ENCODE results near the gene MEGF6.
A peak's percentile ranks its signal among the peaks of the same experiment; 100 is the strongest.

Gene MEGF6

DNA sequence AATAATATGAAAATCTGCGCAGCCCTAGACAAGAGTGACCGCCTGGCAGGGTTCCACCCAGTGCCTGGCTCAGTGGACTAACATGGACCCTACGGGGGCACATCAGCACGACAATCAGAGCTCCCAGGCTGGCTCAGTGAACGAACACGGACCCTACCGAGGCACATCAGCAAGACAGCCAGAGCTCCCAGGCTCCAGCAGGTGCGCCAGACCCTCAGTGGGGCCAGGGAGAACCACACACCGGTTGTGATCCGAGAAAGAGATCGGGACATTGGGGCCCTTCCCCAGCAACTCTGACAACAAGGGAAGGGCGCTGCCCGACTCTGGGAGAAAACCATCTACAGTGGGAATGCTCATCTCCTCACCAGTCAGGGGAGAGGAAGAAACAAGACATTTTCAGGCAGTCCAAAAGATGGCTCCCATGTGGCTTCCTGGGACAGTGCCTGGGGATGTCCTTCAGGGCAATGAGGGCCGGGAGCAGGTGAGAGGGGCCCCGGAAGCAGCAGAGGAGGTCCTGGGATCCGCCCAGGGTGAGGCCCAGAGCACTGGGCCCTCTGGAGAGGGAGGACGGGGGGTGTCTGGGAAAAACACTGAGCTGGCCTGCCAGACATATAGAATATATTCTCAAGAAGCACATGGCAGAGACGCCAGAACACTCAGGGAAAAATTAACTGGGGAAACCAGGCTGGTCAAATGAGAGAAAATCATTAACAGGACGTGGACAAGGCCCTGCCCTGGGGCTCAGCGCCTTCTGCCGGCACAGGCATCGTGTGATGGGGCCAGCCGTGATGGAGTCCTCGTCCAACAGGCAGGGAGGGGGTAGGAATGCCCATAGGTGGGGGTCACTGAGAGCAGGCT, 152.0 kb downstream of the MEGF6 start:
- no peak for DNase-seq (ENCODE audit: low read depth in 2 of 2)

DNA sequence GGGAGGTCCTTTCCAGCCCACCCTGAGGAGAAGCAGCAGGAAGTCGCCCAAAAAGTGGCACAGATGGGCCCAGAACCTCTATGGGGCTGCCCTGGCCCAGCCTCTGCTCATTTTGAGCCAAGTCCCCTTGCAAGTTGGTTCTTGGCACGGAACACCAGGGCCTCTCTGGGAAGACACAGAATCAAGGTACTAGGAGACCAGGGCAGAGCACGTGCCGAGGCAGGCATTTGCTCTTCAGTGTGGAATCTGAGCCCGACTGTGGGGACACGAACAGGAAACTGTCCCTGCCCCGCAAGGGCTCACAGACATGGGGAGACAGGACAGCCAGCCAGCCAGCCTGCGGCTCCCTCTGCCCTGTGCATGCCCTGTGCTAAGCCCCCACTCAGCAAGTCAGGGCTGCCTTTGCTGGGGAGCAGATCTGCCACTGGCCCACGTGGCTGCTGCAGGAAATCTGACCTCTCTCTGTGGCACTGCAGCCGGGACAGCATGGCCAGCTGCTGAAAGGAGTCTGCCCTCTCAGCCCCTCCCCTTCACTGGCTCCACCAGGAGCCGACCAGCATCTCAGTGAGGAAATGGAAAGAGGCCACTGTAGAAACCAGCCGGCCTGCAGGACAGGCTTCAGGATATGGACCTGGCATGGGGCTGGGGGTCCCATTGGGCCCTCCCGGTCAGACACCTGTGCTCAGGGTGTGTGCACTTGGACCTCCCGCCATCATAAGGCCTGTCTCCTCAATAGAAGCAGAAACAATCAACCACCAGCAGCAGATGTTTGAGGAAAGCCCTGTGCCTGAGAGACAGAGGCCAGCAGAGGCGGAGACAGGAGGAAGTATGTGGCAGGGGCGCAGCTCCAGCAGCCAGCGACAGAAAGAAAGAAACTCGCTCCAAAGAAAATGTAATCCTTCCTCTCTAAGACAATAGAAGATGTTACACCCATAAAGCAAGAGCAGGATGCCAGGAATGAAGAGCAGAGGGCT, 153.1 kb downstream of the MEGF6 start:
- no peak for DNase-seq (ENCODE audit: low read depth in 2 of 2)

DNA sequence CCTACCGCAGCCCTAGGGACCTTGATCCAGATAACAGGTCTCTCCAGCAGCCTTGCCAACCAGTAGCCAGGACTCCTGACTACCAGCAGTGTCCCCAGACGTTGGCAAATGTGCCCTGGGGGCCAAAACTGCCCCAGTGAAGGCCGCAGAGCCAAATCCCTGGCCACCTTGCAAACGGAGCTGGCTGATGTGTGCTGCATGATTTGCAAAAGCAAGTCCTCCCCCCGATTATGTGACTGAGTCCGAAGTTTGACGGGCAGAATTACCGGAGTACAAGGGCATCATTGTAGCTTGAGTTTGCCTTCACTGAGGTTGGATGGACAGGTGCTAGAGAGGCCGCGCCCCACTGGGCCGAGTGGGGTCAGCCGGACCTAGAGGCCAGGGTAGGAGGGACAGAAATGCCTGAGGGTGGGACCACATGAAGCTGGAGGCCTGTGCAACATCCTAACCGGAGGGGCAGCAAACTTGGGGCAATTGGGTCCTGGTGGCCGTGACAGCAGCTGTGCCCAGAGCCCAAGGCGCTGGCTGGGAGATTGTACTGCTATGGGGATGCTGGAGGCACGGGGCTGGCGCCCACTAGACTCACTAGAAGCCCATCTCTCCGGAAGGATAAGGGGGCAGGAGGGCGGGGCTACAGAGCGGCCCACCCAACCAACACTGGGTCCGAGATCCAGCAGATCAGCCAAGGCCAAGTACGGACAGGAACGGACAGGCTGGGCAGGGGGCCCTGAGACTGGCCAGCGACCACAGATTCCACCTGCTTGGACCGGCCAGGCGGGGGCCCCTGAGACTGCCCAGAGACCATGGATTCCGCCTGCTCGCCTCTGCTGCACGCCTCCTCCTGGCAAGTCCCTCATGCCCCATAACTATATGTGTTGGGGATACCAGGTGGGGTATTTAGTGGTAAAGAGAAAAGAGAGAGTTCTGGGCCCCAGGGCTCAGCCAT, 154.1 kb downstream of the MEGF6 start:
- DNase-seq (ENCODE audit: low read depth in 2 of 2), result no peak

DNA sequence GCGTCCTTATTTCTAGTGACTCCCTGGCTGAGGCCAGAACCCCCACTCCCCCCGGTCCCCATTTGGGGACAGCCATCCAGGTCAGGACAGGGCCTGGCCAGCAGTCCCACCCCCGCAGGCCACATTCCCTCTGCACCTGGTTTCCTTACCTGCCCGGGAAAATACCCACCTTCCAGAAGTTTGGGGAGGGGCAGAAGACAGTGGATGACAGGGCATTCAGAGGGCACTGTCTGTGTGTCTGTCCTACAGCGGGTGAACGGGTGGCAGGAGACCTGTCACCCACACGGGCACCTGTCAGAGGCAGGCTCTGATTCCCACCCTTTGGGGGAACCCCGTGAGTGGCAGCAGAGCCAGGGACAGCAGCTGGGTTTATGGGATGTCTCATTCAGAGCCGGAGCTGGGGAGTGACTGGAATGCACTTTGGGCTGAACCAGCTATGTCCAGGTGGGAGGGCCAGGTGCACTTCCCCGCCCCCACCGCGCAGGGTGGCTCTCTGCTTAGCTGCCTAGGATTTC, 154.8 kb downstream of the MEGF6 start:
- DNase-seq (ENCODE audit: low read depth in 2 of 2), result no peak

DNA sequence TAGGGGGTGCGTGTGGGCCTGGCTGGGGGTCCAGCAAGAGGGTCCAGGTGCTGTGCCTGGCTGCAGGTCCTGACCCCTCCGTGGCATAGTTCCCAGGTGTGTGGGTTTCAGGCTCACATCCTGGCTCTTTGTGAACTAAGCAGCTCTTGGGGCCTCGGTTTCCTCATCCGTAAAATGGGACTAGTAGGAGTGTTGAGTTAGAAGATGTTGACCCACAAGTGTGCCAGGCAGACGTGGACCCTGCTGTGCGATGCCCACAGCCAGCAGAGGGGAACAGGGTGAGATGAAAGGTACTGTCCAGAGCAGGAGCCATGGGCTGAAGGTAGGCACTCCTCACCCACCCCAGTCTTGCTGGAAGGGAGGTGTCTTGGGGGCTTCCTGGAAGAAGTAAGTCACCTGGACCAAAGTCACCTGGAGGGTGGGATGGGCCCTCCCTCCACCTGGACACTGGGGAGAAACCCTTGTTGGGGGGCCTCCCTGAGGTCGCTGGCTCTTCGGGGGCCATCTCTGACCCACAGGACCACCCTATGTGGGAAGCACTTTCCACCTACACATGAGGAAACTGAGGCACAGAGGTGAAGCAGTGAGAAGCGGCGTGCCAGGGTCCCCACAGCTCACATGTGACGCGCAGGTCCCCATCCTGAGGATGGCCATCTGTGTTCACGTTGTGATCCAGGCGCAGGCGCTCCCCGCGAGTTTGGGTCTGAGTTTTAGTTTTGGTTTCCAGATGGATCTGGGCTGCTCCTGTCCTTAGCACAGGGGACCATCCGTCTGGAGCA, 155.4 kb downstream of the MEGF6 start:
- no peak for DNase-seq (ENCODE audit: low read depth in 2 of 2)

DNA sequence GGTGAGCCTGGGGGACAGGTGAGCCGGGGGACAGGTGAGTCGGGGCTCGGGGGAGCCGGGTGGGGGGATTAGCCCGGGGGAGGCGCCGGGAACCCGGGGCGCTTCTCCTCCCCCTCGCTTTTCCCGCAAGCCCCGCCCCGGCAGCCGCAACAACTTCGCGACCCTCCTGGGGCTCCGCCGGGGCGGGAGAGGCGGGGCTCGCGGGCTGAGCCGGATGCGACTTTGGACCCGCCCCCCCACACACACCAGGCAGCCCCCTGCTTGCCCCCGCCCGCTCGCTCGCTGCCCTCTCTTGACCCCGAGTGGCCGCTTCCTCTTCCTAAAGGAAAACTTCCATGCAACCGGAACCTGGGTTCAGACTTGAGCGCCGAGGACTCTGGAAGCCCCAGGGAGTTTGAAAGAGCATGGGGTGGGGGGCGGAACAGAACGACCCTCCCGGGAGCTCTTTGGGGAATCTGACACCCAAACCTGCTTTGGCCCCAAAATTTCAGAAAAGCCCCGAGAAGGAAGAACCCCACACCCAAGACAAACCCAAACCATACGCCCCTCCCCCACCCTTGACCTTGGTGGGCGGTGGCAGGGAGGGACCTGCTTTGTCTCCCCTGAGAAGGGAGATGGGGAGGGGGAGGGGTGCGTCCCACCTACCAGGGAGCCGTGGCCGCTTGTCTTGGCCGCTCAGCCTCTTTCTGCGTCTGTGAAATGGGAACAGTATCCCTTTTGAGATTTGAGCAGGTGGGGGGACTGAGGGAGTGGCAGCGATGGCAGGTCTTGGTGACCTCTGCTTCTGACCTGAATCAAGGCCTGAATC, 156.3 kb downstream of the MEGF6 start:
- no peak for DNase-seq (ENCODE audit: low read depth in 2 of 2)

DNA sequence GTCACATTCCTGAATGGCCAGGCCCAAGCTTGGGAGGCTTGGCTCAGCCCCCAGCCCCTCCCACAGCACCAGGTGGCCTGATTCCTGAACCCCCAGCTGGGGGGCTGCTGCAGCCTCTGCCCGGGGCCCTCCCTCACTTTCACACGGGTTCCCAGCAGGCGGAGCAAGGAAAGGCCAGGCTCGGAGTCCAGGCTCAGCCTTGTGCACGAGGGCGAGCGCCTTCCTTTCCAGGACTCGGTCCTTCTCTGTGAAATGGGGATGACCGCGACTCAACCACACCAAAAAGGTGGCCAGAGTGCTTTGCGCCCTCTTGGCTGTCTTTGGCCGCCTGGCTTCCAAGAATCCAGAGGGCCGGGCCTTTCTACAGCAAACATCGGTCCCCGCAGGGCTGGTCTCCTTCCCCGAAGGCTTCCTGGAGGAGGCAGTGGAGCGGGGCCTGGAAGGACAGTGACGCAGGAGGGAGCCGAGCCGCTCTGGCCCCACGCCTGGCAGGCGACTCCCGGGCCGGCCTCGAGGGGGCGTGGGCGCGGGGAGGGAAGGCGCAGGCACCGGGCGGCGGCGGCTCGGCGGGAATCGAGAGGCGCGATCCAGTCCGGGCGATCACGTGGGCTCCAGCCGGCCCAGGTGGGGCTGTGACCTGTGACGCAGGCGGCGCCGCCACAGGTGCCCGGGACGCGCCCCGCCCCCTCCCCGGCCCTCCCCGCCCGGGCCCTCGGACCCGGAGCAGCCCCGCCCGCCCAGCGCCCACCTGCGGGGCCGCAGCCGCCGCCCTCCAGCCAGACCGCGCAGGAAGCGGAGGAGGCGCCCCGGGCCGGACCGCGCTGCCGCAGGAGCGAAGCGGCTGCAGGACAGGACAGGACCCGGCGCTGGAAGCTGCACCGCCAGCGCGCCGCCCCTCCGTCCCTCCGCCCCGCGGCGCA, 157.2 kb downstream of the MEGF6 start, which contains the start of gene ARHGEF16:
TSS of gene ARHGEF16 (plus strand) at position 775 of the 920 bp plus-strand sequence. CDS start 8,420 bp downstream, outside the sequence.
- peak in 1 of 2 donors; percentile 10 for DNase-seq (ENCODE audit: low read depth in 2 of 2)

DNA sequence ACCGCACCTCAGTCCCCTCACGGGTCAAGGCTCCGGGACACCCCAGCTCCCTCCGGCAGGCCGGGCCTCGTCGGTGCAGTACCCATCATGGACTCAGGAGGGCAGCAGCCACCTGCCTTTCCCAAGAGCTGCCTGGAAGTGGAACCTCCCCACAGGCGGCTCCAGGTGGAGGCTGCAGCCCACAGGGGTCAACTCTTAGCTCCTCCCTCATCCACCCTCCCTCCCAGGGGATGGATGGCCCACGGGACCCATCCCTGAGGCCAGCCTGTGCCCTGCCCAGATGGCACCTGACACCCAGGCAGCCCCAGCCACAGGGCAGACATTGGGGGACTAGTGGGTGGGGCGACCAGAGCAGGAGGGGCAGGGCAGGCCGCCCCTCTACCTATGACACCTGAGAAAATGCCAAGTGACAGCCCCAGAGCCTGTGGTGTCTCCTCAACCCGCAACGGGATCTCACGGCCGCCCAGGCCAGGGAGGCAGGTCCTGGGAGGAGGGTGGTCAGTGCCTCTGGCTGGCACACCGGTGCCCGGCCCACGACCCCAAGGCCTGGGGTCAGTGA, 158.0 kb downstream of the MEGF6 start:
- DNase-seq (ENCODE audit: low read depth in 2 of 2), result peak; percentile 44 to 46

DNA sequence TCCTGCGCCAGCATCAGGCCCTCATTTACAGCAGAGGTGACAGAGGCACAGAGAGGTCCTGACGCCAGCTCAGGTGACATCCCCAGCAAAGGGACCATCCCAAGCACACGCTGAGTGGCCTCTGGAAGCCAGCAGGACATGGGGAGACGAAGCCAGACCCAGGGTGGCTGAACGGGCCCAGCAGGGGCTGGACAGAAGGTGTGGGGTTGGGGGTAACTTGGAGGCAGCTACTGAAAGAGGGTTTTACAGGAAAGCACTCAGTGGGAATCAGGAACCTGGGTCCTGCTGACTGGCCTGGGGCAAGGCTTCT, 158.5 kb downstream of the MEGF6 start:
- no peak for DNase-seq (ENCODE audit: low read depth in 2 of 2)

DNA sequence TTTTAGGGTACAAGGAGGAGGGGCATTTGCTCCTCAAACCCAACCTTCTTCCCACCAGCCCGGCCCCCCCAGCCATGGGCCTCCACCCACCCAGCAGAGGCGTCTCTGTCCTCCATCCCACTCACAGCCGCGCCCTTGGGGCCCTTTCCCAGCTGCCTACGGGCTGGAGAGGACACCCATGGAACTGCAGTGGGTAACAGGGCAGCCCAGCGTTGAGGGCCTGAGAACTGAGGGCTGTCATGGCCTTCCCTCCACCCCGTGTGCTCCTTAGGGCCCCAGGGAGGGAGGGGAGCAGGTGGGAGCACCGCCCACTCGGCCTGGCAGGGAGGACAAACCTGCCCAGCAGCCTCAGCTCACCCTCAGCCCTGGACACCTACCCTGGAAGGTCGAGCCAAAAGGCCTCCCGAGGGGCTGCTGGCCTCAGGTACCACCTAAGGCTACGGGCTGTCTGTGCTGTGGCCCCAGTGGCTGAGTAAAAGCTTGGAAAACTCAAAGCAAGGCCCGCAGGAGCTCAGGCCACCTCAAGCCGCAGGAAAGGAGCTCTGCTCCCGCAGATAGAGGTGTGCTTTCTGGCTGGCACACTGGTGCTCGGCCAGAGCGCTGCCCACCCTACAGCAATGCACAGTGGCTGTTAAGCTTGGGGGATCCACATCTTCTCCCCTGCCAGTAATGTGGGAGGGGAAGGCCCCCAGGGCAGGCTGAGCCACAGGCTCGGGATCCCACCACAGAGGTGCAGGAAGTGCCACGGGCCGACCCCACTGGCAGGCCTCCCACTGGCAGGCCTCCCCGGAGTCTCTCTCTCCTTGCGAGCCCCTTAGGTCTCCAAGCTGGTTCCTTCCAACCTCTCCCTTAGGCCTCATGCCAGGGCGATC, 159.1 kb downstream of the MEGF6 start:
- no peak for DNase-seq (ENCODE audit: low read depth in 2 of 2)

DNA sequence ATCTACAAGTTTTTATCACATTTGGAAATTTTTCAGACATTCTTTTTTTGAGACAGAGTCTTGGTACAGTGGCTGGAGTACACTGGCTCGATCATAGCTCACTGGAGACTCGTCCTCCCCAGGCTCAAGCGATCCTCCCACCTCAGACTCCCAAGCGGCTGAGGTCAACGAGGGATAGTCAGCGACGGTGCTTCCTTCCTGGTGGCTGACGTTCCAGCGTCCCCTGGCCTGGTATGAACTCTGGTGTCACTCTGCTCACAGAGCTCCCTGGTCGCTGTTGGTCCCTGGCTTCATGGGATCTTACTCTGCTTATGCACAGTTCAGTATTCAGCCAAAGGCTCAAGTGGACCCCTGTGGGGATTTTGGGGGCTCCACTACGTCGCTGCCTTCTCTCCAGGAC, 160.3 kb downstream of the MEGF6 start:
- no peak for DNase-seq (ENCODE audit: low read depth in 2 of 2)

DNA sequence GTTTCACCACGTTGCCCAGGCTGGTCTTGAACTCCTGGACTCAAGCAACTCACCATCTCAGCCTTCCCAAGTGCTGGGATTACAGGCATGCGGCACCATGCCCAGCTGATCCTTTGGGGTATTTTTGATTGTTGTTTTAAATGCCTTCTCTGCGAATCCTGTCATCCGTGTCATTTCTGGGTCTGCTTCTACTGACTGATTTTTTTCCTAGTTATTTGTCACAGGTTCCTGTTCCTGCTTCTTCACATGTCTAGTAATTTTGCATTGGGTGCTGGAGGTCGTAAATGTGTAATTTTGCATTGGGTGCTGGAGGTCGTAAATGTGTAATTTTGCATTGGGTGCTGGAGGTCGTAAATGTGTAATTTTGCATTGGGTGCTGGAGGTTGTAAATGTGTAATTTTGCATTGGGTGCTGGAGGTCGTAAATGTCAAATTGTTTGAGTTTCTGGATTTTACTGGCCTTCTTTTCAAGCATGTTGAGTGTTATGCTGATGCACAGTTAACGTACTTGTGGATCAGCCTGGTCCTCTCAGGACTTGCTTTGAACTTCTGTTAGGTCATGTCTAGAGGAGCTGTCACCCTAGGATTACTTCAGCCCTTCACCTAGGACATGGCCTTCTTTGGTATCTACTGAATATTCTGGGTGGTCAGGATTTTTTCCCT, 161.0 kb downstream of the MEGF6 start:
- no peak for DNase-seq (ENCODE audit: low read depth in 2 of 2)

DNA sequence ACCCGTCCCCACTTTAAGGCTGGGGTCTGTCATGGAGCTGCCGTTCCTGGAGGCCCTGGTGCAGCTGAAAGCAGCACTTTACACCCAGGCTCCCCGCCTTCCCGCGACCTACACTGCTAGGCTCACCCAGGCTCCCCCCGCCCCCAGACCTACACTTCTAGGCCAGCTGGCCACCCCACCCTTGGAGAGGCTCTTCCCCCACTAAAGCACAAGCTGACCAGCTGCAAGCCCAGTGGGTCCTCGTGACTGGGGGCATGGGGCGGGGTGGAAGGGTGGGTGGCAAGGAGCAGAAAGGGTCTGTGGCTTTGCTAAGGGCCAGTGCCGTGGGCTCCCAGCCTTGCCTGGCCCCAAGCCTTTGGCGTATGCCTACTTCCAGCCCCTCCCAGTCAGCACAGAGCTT, 166.6 kb downstream of the MEGF6 start:
- no peak for DNase-seq (ENCODE audit: low read depth in 2 of 2)

DNA sequence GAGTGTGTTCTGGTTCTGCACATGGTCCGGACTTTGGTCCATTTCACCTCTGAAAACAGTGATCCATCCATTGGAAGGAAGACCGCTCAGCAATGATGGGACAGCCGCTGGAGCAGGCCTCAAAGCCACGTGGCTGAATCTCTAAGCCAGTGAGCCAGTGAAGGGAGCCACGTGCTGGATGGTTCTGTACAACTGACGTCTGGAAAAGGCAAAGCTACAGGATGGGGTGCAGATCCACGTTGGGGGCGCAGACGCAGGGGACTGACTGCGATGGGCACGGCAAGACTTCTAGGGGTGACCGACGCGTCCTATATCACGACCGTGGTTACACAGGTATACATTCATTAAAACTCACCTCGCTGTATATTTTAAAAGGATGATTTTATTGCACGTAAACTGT, 167.0 kb downstream of the MEGF6 start:
- no peak for DNase-seq (ENCODE audit: low read depth in 2 of 2)

DNA sequence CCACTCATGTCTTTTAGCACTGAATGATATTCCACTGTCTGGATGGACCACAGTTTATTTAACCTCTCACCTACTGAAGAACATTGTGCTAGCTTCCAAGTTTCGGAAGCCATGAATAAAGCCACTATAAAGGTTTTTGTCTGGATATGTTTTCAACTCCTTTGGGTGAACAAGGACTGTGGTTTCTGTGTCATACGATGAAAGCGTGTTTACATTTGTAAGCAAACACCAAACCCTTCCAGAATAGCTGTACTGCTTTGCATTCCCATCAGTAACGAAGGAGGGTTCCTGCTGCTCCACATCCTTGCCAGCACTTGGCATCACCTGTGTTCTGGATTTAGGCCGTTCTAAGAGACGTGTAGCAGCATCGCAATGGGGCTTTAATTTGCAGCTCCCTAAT, 167.5 kb downstream of the MEGF6 start:
- no peak for DNase-seq (ENCODE audit: low read depth in 2 of 2)

DNA sequence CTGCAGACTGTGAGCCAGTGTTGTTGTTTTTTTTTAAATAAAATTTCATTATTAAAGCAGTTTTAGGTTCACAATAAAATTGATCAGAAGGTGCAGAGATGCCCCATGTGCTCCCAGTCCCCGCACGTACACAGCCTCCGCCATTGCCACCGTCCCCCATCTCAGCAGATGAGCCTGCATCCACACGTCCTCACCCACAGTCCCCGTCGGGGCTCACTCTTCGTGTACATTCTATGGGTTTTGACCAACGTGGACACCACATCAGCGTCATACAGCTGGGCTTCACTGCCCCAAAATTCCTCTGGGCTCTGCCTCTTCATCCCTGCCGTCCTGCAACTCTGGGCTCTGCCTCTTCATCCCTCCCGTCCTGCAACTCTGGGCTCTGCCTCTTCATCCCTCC, 168.4 kb downstream of the MEGF6 start:
- DNase-seq (ENCODE audit: low read depth in 2 of 2), result no peak

DNA sequence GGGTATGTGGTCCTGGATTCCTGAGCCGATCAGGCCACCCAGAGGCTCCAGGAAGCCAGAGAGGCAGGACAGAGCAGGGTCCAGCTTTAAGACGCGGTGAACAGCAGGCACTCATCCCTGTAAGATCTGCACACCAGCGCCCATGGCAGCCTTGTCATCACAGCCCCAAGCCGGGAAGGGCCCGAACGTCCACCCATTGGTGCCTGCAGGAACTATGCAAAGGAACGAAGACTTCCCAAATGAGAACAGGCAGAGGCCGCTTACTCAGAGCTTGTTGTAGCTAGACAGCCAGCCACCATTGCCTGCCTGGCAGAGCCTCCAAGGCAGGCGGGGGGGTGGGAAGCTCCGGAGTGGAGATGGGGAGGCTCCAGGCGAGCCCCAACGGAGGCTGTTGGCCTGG, 169.0 kb downstream of the MEGF6 start:
- DNase-seq (ENCODE audit: low read depth in 2 of 2), result no peak
